HG02981 (cell line): ENCODE data around the gene OPRM1.
"Not testable (repeated sequence)": the region's sequence is repeated elsewhere in the genome, so short reads cannot be mapped to it uniquely, and the experiment has no call there.

Experiments
- ATAC-seq: cut with Tn5 transposase; IDR thresholded peaks from one replicate; pipeline ENCODE4 v1.9.1; 2021; ENCODE audit warnings: mild to moderate bottlenecking, moderate library complexity; ENCODE audit not compliant: unreplicated experiment

OPRM1 gene

GRCh38 chr6:154140743-154141142 lies 101.7 kb downstream of the OPRM1 start:
- ATAC-seq: no peak

GRCh38 chr6:154143753-154144152 lies 104.7 kb downstream of the OPRM1 start:
- ATAC-seq: no peak

- no peak for ATAC-seq
These were observed 115.4 kb downstream of the OPRM1 start for GRCh38 chr6:154154389-154154967.

DNA sequence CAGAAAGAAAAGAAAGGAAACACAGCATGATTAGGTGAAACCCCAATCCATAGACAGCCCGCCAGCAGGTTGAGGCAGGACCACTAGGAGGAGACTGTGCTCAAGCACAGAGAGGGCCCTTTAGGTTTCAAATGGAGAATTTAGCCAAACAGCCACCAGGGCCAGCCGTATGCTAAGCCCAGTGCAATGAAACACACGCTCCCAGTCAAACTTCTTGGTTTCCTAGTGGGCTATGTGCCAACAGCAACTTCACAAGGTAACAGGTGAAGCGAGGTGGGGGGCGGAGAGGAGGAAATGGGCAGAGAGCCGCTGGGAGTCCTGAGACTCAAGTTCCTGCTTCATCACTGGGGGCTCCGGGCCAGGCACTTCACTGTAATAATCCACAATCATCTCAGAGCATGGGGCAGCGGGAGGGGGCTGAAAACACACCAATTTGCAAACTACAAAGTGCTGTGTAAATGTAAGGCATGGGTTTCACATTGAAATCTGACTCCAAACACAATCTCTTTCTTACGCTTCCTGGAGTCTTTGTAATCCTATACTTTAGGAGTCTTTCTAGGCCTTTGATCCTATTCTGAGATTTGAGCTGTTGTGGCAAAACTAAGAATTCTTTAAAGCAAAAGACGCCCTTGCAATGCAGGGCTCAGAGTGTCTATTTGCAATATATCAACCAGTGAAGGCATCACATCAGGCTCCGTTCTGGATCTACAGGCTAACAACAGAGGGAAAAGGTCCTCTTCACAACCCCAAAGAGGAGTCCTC lies 117.3 kb downstream of the OPRM1 start:
- ATAC-seq: peak; percentile 74

DNA sequence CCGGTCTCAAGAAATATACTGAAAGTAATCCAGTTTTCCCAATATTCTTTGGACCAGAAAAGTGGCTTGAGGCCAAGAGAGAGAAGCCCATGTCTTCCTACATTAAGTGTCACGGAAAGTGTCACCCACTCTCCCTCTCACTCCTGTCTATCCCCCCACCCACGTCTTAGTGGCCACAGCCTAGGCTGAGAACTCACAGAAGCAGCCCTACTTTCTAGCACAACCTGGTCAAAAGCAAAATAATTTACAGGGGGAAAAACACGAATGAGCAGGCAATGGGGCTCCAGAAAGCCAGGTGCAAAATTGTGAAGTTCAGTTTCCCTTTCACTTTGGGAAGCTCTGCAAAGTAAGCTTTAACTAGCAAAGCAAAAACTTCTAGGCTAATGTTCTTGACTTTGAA lies 118.0 kb downstream of the OPRM1 start:
- peak; percentile 49 for ATAC-seq

- no peak for ATAC-seq
These were observed 118.7 kb downstream of the OPRM1 start for GRCh38 chr6:154157706-154158105.

DNA sequence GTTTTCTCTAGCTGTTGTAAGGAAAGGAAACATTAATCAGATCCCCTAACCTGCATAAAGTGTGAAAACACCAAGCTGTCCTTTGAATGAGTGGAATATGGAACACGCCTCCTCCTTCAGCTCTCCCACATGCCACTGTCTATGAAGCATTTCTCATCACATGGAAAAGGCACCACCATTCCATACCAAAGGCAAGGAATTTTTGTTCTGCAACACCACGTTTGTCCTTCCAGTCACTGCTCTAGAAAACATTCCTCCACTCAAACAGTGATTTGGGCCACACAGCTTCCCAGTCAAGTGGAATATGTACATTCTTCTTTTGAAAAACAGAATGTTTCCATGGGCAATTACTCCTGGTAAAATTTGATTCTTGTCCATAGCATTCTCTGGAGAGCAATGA lies 120.1 kb downstream of the OPRM1 start:
- no peak for ATAC-seq

DNA sequence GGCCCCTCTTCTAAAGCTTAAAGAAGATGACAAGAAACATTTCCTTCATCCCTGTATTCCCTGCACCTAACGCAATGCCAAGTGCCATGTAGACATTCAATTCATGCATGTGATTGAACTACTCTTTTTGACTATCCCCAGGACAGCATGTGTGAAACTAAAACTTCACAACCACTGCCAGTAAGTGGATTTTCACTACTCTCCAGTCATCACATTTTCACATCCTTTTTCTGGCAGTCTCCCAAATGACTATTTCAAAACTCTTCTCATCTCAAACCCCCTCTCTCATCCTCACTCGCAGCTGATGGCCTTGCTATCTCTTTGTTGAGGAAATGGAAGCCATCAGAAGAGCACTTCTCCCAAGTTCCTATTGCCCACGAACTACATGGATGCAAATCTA lies 122.6 kb downstream of the OPRM1 start:
- ATAC-seq: peak; percentile 69

GRCh38 chr6:154164397-154164796 lies 125.4 kb downstream of the OPRM1 start:
- no peak for ATAC-seq

- ATAC-seq: no peak
These were observed 126.4 kb downstream of the OPRM1 start for GRCh38 chr6:154165478-154165877.

- no peak for ATAC-seq
These were observed 127.1 kb downstream of the OPRM1 start for GRCh38 chr6:154166140-154166539.

GRCh38 chr6:154167126-154167525 lies 128.1 kb downstream of the OPRM1 start:
- no peak for ATAC-seq

- ATAC-seq: no peak
These were observed 130.3 kb downstream of the OPRM1 start for GRCh38 chr6:154169193-154169847.

DNA sequence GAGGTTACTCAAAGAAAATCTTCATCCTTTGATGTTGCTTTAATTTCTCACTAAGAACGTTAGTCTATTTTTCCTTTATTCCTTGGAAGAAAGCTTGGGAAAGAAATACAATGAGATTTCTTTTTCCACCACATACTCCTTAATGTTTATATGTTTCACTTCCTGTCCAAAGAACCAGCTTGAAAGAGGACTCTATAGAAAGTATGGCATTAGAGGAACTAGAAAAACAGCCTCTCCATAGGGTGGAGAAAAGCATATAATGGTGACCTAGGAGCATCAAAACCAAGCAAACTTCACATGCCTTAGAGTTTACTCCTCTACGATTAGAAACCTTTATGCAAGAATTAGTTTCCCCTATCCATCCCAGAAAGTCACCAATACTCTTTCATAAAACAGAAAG lies 131.1 kb downstream of the OPRM1 start:
- ATAC-seq: no peak

DNA sequence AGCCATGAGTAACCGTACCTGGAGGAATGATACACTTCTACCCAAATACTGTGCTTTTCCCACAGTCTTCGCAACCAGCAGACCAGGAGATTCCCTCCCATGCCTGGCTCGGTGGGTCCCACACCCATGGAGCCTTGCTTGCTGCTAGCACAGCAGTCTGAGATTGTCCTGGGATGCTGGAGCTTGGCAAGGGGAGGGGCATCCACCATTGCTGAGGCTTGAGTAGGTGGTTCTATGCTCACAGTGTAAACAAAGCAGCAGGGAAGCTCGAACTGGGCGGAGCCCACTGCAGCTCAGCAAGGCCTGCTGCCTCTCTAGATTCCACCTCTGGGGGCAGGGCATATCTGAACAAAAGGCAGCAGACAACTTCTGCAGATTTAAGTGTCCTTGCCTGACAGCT lies 133.4 kb downstream of the OPRM1 start:
- ATAC-seq: not testable (repeated sequence)

DNA sequence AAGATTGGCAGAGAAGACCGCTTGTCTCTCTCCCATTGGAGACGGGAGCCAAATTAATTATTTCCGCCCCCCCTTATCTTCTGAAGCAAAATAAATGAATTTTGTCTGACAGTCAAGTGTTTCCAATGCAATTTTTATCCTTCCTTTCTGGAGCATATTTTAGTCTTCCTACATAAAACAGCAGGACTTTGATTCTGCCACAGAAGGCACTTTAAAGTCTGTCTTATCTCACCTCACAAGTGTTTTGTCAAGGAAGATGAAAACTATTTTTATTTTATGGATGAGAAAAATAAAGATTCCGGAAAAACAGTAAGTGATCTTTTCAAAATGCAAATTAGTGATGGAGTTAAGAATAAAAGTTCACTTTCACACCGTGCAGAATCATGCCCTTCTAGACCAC lies 140.4 kb downstream of the OPRM1 start:
- no peak for ATAC-seq

DNA sequence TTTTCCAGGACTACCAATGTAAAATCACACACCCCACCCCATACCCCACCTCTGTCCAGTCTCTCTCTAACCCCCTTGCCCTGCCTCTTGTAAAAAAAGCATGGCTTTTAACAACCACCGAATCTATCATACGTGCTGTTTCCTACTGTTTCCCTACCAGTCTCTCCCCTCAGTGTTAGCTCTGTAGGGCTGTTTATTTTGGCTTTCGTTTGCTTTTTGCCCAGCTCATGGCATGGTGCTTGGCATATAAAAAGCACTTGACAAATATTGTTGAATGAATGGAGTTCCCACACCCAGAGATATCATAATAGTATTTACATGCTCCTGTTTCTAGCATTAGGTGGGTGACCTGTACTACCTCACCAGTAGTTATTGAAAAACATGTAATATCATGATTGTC lies 148.2 kb downstream of the OPRM1 start:
- ATAC-seq: no peak

DNA sequence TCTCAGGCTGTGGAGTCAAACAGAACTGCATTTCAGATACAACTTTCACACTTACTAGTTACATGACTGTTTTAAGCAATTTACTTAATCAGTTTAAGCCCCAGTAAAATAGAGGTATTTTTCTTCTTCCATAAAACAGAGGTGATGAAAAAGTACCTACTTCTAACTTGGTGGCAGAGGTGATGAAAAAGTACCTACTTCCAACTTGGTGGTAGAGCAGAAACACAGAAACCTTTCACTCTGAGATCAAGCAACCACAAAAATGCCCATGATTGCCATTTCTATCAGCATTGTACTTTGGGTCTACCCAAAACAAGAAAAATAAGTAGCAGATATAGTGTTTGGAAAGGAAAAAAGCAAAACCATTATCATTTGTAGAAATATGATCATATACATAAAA lies 148.7 kb downstream of the OPRM1 start:
- no peak for ATAC-seq

GRCh38 chr6:154196333-154196885 lies 157.4 kb downstream of the OPRM1 start:
- ATAC-seq: no peak

GRCh38 chr6:154197196-154197860 lies 158.3 kb downstream of the OPRM1 start:
- ATAC-seq: no peak

DNA sequence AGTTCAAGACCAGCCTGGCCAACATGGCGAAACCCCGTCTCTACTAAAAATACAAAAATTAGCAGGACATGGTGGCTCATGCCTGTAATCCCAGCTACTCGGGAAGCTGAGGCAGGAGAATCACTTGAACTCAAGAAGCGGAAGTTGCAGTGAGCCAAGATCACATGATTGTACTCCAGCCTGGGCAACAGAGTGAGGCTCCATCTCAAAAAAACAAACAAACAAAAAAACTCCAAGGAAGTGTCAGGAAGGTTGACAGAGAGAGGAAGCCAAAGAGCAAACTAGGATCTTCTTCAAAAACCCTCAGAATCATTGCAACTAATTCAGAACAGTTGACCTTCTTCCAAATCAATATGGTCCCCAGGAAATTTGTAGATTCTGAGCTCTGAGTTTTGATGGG lies 162.6 kb downstream of the OPRM1 start:
- not testable (repeated sequence) for ATAC-seq
